Tibial nerve (tissue), 4 donors: Measurements from ENCODE around the gene SLC6A9. TPM values are rescaled to one million over a fixed set of nuclear protein-coding genes. Genes with fewer than 3 reads are reported as not detected.

Experiments used
- DNase-seq, 2 donors: peaks; one replicate each; pipeline ENCODE4 v3.0.0-alpha.2; 2019; ENCODE audit warnings: low spot score in 2 of 2
- H3K27ac ChIP-seq, 4 donors: fragments of 200-600 bp; sonication (generic) in 3 of 4; one replicate each; pipeline ENCODE4 v1.5.1; 2017 to 2019; ENCODE audit warnings: mild to moderate bottlenecking in 1 of 4
- H3K27me3 ChIP-seq, 2 donors: fragments of 200-600 bp; sonication (generic) in 1 of 2; one replicate each; pipeline versions ENCODE4 v1.5.1 to v1.6.0; 2017 to 2019
- H3K36me3 ChIP-seq, 3 donors: fragments of 200-600 bp; sonication (generic); one replicate each; pipeline ENCODE4 v1.5.1; 2018 to 2019
- H3K4me1 ChIP-seq, 4 donors: fragments of 200-600 bp; sonication (generic) in 3 of 4; one replicate each; pipeline ENCODE4 v1.5.1; 2017 to 2019
- H3K4me3 ChIP-seq, 4 donors: fragments of 200-600 bp; sonication (generic) in 3 of 4; one replicate each; pipeline ENCODE4 v1.5.1; 2017 to 2019; ENCODE audit warnings: mild to moderate bottlenecking in 1 of 4, moderate library complexity in 1 of 4
- H3K9me3 ChIP-seq, 4 donors: fragments of 200-600 bp; sonication (generic) in 3 of 4; one replicate each; pipeline ENCODE4 v1.5.1; 2017 to 2019
- EP300 ChIP-seq, 2 donors: sonication (generic); formaldehyde crosslinking; IDR thresholded peaks; one replicate each; pipeline ENCODE4 v1.6.1; 2017; ENCODE audit warnings: antibody characterized with exemption in 2 of 2, mild to moderate bottlenecking in 1 of 2
- POLR2A ChIP-seq, 2 donors: fragments of 450-650 bp; IDR thresholded peaks; one replicate each; pipeline ENCODE4 v1.6.1; 2017; ENCODE audit warnings: antibody characterized with exemption in 2 of 2, mild to moderate bottlenecking in 2 of 2, moderate library complexity in 2 of 2
- WGBS, 2 donors: methylation state at CpG; one replicate each; pipeline ENCODE4 v1.1.5; 2018; 5-methylcytosine and 5-hydroxymethylcytosine counted together
- total RNA-seq, 4 donors: library from RNA; depleted of rRNA; stranded (reverse); fragments of >200 nt; gene quantifications; one replicate each; pipeline ENCODE4 v1.1.0, GENCODE V29; 2016
- TF ChIP-seq, protein P1 (sequence below), 5 experiments: fragments of 200-600 bp in 3 of 5; fragments of 450-650 bp in 2 of 5; sonication (generic) in 3 of 5; IDR thresholded peaks; one replicate each; pipeline ENCODE4 v1.5.1; 2016 to 2019; ENCODE audit warnings: antibody characterized with exemption in 5 of 5, mild to moderate bottlenecking in 3 of 5, moderate library complexity in 2 of 5

The SLC6A9 gene
- total RNA-seq, 4 donors from 2014 or later: 0.42 to 1.8 (median 0.83) TPM

DNA sequence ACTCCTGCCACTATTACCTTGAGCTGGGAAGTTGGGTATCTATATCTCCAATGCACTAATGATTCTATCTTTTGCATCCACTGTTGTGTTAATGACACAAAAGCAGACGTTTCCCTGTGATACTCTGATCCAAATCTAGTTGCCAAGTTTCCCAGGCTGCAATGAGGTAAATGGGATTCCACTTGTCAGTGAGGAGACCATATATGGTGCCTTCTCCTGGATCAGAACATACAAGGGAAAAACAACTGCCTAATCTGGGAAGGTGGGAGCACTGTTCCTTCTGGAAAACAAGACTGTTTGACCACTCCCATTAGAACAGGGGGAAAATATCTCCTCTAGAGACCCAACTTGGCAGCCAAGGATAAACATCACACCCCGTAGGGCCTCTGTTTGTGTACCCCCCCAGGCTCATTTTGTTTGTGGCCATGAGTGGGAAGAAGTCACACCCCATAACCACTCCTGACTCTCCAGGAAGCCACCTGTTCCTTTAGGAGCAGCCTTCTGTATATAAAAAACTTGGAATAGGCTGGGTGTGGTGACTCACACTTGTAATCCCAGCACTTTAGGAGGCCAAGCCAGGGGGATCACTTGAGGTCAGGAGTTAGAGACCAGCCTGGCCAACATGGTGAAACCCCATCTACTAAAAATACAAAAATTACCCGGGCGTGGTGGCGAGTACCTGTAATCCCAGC, 28.5 kb upstream of the SLC6A9 start:
- Histone ChIP-seq H3K36me3 (no peaks in the 10 kb centered on the region), H3K4me1 (no peaks in the 10 kb centered on the region), H3K9me3 (no peaks in the 10 kb centered on the region), H3K4me3 (no peak overlapping the region), H3K27ac (no peak overlapping the region), H3K27me3 (no peaks in the 10 kb centered on the region)
- no peak for DNase-seq
- TF ChIP-seq, protein P1, sequence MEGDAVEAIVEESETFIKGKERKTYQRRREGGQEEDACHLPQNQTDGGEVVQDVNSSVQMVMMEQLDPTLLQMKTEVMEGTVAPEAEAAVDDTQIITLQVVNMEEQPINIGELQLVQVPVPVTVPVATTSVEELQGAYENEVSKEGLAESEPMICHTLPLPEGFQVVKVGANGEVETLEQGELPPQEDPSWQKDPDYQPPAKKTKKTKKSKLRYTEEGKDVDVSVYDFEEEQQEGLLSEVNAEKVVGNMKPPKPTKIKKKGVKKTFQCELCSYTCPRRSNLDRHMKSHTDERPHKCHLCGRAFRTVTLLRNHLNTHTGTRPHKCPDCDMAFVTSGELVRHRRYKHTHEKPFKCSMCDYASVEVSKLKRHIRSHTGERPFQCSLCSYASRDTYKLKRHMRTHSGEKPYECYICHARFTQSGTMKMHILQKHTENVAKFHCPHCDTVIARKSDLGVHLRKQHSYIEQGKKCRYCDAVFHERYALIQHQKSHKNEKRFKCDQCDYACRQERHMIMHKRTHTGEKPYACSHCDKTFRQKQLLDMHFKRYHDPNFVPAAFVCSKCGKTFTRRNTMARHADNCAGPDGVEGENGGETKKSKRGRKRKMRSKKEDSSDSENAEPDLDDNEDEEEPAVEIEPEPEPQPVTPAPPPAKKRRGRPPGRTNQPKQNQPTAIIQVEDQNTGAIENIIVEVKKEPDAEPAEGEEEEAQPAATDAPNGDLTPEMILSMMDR (IDR thresholded peaks at IDR 0.05): no peak
- TF ChIP-seq EP300 (IDR thresholded peaks at IDR 0.05) (no peak), POLR2A (IDR thresholded peaks at IDR 0.05) (no peak)
- WGBS, 2 donors: 80% methylated on average over 5 of the region's 5 CpGs

- TF ChIP-seq POLR2A (IDR thresholded peaks at IDR 0.05): no peak
- TF ChIP-seq, protein P1 (IDR thresholded peaks at IDR 0.05): no peak
- TF ChIP-seq EP300 (IDR thresholded peaks at IDR 0.05): no peak
- no peaks in the 10 kb centered on the region for H3K4me1 ChIP-seq
- H3K27ac ChIP-seq: no peak overlapping the region
- WGBS, 2 donors: 86 to 91% methylated on average over 1 of the region's 1 CpG
- H3K27me3 ChIP-seq: no peaks in the 10 kb centered on the region
- H3K9me3 ChIP-seq: no peaks in the 10 kb centered on the region
- no peaks in the 10 kb centered on the region for H3K36me3 ChIP-seq
- DNase-seq: no peak
- H3K4me3 ChIP-seq: no peak overlapping the region
Observed at GRCh38 chr1:44059212-44059611, 27.9 kb upstream of the SLC6A9 start.

- Histone ChIP-seq H3K27me3 (no peaks in the 10 kb centered on the region), H3K9me3 (no peaks in the 10 kb centered on the region), H3K36me3 (no peaks in the 10 kb centered on the region), H3K4me1 (no peaks in the 10 kb centered on the region), H3K4me3 (no peak overlapping the region), H3K27ac (no peak overlapping the region)
- TF ChIP-seq, protein P1 (IDR thresholded peaks at IDR 0.05): no peak
- TF ChIP-seq POLR2A (IDR thresholded peaks at IDR 0.05): no peak
- TF ChIP-seq EP300 (IDR thresholded peaks at IDR 0.05): no peak
- WGBS, 2 donors: 63 to 70% methylated on average over 1 of the region's 1 CpG
- no peak for DNase-seq
Observed at GRCh38 chr1:44057293-44057692, 26.0 kb upstream of the SLC6A9 start.

- H3K4me1 ChIP-seq: peaks cover 0 to 2% (median 0%) of the 10 kb centered on the region in 4 donors
- WGBS, 2 donors: 53 to 74% methylated on average over 2 of the region's 2 CpGs
- H3K36me3 ChIP-seq: no peaks in the 10 kb centered on the region
- TF ChIP-seq POLR2A (IDR thresholded peaks at IDR 0.05) (no peak), EP300 (IDR thresholded peaks at IDR 0.05) (no peak)
- TF ChIP-seq, protein P1 (IDR thresholded peaks at IDR 0.05): no peak
- no peaks in the 10 kb centered on the region for H3K27me3 ChIP-seq
- H3K27ac ChIP-seq: no peak overlapping the region
- no peak overlapping the region for H3K4me3 ChIP-seq
- H3K9me3 ChIP-seq: no peaks in the 10 kb centered on the region
- no peak for DNase-seq
Observed at GRCh38 chr1:44053394-44053793, 22.1 kb upstream of the SLC6A9 start.

GRCh38 chr1:44050261-44050660, 19.0 kb upstream of the SLC6A9 start:
- Histone ChIP-seq H3K27me3 (no peaks in the 10 kb centered on the region), H3K4me1 (peaks cover 0 to 13% (median 1%) of the 10 kb centered on the region in 4 donors), H3K27ac (no peak overlapping the region), H3K4me3 (no peak overlapping the region), H3K9me3 (no peaks in the 10 kb centered on the region), H3K36me3 (no peaks in the 10 kb centered on the region)
- TF ChIP-seq EP300 (IDR thresholded peaks at IDR 0.05) (no peak), POLR2A (IDR thresholded peaks at IDR 0.05) (no peak)
- TF ChIP-seq, protein P1 (IDR thresholded peaks at IDR 0.05): no peak
- WGBS, 2 donors: 54 to 63% methylated on average over 3 of the region's 3 CpGs
- DNase-seq: no peak
